H7 (cell line): ENCODE measurements around the gene IMPA2. TPM values are rescaled to one million over a fixed set of nuclear protein-coding genes. Genes with fewer than 3 reads are reported as not detected.
A peak's percentile ranks its signal among the peaks of the same experiment; 100 is the strongest.

ENCODE experiments used
- DNase-seq: peaks from one replicate; pipeline ENCODE4 v3.0.0; 2012
- H3K27me3 ChIP-seq: 2 replicates; pipeline ENCODE4 v1.6.0; 2011; ENCODE audit warnings: mild to moderate bottlenecking, low read length; ENCODE audit not compliant: control insufficient read depth, insufficient read depth
- H3K36me3 ChIP-seq: replicated peaks from 2 replicates; pipeline ENCODE4 v1.5.1; 2011; ENCODE audit warnings: low read length; ENCODE audit not compliant: control insufficient read depth, insufficient read depth
- H3K4me3 ChIP-seq: 2 replicates; pipeline ENCODE4 v1.5.1; 2011; ENCODE audit warnings: low read depth, mild to moderate bottlenecking, control low read depth, low read length, moderate library complexity; ENCODE audit not compliant: insufficient read depth
- total RNA-seq: library from RNA; depleted of rRNA; stranded (reverse); fragments of >200 nt; shearing (Covaris generic); gene quantifications from 2 replicates; pipeline ENCODE4 v1.2.3, GENCODE V29; 2014

The IMPA2 gene
- total RNA-seq, 1 experiment from 2014 or later = 210 TPM

GRCh38 chr18:11990539-11990938, 9.2 kb downstream of the IMPA2 start:
- DNase-seq = no peak
- no peaks in the 10 kb centered on the region for H3K27me3 ChIP-seq

GRCh38 chr18:11991021-11991795, 9.9 kb downstream of the IMPA2 start:
- DNase-seq = no peak

More at GRCh38 chr18:11990539-11990938, 9.2 kb downstream of the IMPA2 start:
- Histone ChIP-seq H3K4me3 (no peak overlapping the region), H3K36me3 (no peaks in the 10 kb centered on the region; the same call in 1 of the 2 replicates)

GRCh38 chr18:11992096-11992790, 10.9 kb downstream of the IMPA2 start:
- no peak overlapping the region for H3K4me3 ChIP-seq
- no peaks in the 10 kb centered on the region for H3K36me3 ChIP-seq
- H3K27me3 ChIP-seq = no peaks in the 10 kb centered on the region
- no peak for DNase-seq

More at GRCh38 chr18:11991021-11991795, 9.9 kb downstream of the IMPA2 start:
- Histone ChIP-seq H3K36me3 (no peaks in the 10 kb centered on the region; the same call in 1 of the 2 replicates), H3K4me3 (no peak overlapping the region), H3K27me3 (no peaks in the 10 kb centered on the region)

GRCh38 chr18:11993264-11993916, 12.1 kb downstream of the IMPA2 start:
- no peaks in the 10 kb centered on the region for H3K36me3 ChIP-seq
- no peak overlapping the region for H3K4me3 ChIP-seq
- no peaks in the 10 kb centered on the region for H3K27me3 ChIP-seq
- DNase-seq = no peak

GRCh38 chr18:11994336-11994702, 13.0 kb downstream of the IMPA2 start:
- no peak overlapping the region for H3K4me3 ChIP-seq
- no peaks in the 10 kb centered on the region for H3K27me3 ChIP-seq
- H3K36me3 ChIP-seq = peaks cover 5% of the 10 kb centered on the region
- no peak for DNase-seq

- Histone ChIP-seq H3K4me3 (peak overlapping the region; percentile 6; the same call in 1 of the 2 replicates), H3K36me3 (peaks cover 6% of the 10 kb centered on the region), H3K27me3 (no peaks in the 10 kb centered on the region)
- peak; percentile 84 for DNase-seq
Measured at GRCh38 chr18:11994703-11995444, 13.6 kb downstream of the IMPA2 start.

- H3K27me3 ChIP-seq = no peaks in the 10 kb centered on the region
- H3K36me3 ChIP-seq = peaks cover 6% of the 10 kb centered on the region
- DNase-seq = peak; percentile 83
- peak overlapping the region; percentile 6; the same call in 1 of the 2 replicates for H3K4me3 ChIP-seq
Measured at GRCh38 chr18:11995445-11996189, 14.3 kb downstream of the IMPA2 start.

GRCh38 chr18:11996190-11996754, 15.0 kb downstream of the IMPA2 start:
- Histone ChIP-seq H3K4me3 (no peak overlapping the region), H3K36me3 (peaks cover 7% of the 10 kb centered on the region), H3K27me3 (no peaks in the 10 kb centered on the region)
- DNase-seq = no peak

GRCh38 chr18:11996907-11997306, 15.6 kb downstream of the IMPA2 start:
- Histone ChIP-seq H3K27me3 (no peaks in the 10 kb centered on the region), H3K4me3 (no peak overlapping the region), H3K36me3 (peaks cover 11% of the 10 kb centered on the region)
- DNase-seq = no peak

GRCh38 chr18:11997466-11997865, 16.2 kb downstream of the IMPA2 start:
- H3K27me3 ChIP-seq = no peaks in the 10 kb centered on the region
- H3K4me3 ChIP-seq = no peak overlapping the region
- DNase-seq = no peak
- H3K36me3 ChIP-seq = peaks cover 11% of the 10 kb centered on the region

- Histone ChIP-seq H3K36me3 (peaks cover 11% of the 10 kb centered on the region), H3K4me3 (no peak overlapping the region), H3K27me3 (no peaks in the 10 kb centered on the region)
- no peak for DNase-seq
Measured at GRCh38 chr18:11998193-11998592, 16.9 kb downstream of the IMPA2 start.

GRCh38 chr18:11999429-11999828, 18.1 kb downstream of the IMPA2 start:
- H3K4me3 ChIP-seq = no peak overlapping the region
- peaks cover 14% of the 10 kb centered on the region for H3K36me3 ChIP-seq
- H3K27me3 ChIP-seq = no peaks in the 10 kb centered on the region
- no peak for DNase-seq

- H3K4me3 ChIP-seq = no peak overlapping the region
- H3K27me3 ChIP-seq = no peaks in the 10 kb centered on the region
- DNase-seq = no peak
- peaks cover 16% of the 10 kb centered on the region for H3K36me3 ChIP-seq
Measured at GRCh38 chr18:12000072-12000659, 18.9 kb downstream of the IMPA2 start.
